ENCODE data around the gene UST. TPM values are rescaled to one million over a fixed set of nuclear protein-coding genes. Genes with fewer than 3 reads are reported as not detected.

Gene UST
- total and polyA plus RNA-seq, 4 donors, result 0.24 to 2.7 (median 0.87) TPM

- DNase-seq (ENCODE audit: low spot score), result no peak
- 82% methylated on average over 5 of the region's 5 CpGs for WGBS
- no peak overlapping the region for H3K27ac ChIP-seq (ENCODE audit: low read depth in 1 of 2, low read length in 2 of 2)
- H3K27me3 ChIP-seq (ENCODE audit: control insufficient read depth in 4 of 4, insufficient read depth in 4 of 4, low read length in 3 of 4), result no peaks in the 10 kb centered on the region
- no peak overlapping the region for H3K9ac ChIP-seq (ENCODE audit: low read depth in 1 of 2, low read length in 2 of 2)
- no peaks in the 10 kb centered on the region for H3K9me3 ChIP-seq (ENCODE audit: control insufficient read depth in 4 of 4, low read length in 3 of 4)
- no peak overlapping the region for H3K4me3 ChIP-seq (ENCODE audit: low read depth in 1 of 3, low read length in 3 of 3)
- H3K4me1 ChIP-seq (ENCODE audit: control insufficient read depth in 4 of 4, insufficient read depth in 4 of 4, low read length in 3 of 4), result no peaks in the 10 kb centered on the region
- H3K36me3 ChIP-seq (ENCODE audit: control insufficient read depth in 4 of 4, insufficient read depth in 3 of 4, low read depth in 1 of 4, low read length in 3 of 4), result no peaks in the 10 kb centered on the region
- no peak for TF ChIP-seq RAD21 (IDR thresholded peaks at IDR 0.05)
These were observed 119.9 kb downstream of the UST start for GRCh38 chr6:148866657-148867268.

- H3K9ac ChIP-seq (ENCODE audit: low read depth in 1 of 2, low read length in 2 of 2), result no peak overlapping the region
- H3K9me3 ChIP-seq (ENCODE audit: control insufficient read depth in 4 of 4, low read length in 3 of 4), result no peaks in the 10 kb centered on the region
- H3K27ac ChIP-seq (ENCODE audit: low read depth in 1 of 2, low read length in 2 of 2), result no peak overlapping the region
- H3K27me3 ChIP-seq (ENCODE audit: control insufficient read depth in 4 of 4, insufficient read depth in 4 of 4, low read length in 3 of 4), result peaks cover 0 to 2% (median 0%) of the 10 kb centered on the region in 4 donors
- no peak overlapping the region for H3K4me3 ChIP-seq (ENCODE audit: low read depth in 1 of 3, low read length in 3 of 3)
- TF ChIP-seq YY1 (IDR thresholded peaks at IDR 0.05) (no peak), HNF4G (IDR thresholded peaks at IDR 0.05) (no peak), RXRA (IDR thresholded peaks at IDR 0.05) (no peak), JUND (IDR thresholded peaks at IDR 0.05) (no peak), CTCF (IDR thresholded peaks at IDR 0.05; ENCODE audit: low read depth, low read length, missing input control) (no peak), NR2F2 (IDR thresholded peaks at IDR 0.05) (no peak), EGR1 (IDR thresholded peaks at IDR 0.05; ENCODE audit: low read depth in 2 of 2) (no peak), RAD21 (IDR thresholded peaks at IDR 0.05) (no peak), GABPA (IDR thresholded peaks at IDR 0.05 in 1 of 2, conservative IDR thresholded peaks at IDR 0.05 in 1 of 2) (no peak), TAF1 (conservative IDR thresholded peaks at IDR 0.05) (no peak), SP1 (IDR thresholded peaks at IDR 0.05) (no peak), FOXA2 (IDR thresholded peaks at IDR 0.05) (no peak), REST (IDR thresholded peaks at IDR 0.05) (no peak), HNF4A (conservative IDR thresholded peaks at IDR 0.05) (no peak), FOXA1 (IDR thresholded peaks at IDR 0.05) (no peak)
- TF ChIP-seq, protein P1, sequence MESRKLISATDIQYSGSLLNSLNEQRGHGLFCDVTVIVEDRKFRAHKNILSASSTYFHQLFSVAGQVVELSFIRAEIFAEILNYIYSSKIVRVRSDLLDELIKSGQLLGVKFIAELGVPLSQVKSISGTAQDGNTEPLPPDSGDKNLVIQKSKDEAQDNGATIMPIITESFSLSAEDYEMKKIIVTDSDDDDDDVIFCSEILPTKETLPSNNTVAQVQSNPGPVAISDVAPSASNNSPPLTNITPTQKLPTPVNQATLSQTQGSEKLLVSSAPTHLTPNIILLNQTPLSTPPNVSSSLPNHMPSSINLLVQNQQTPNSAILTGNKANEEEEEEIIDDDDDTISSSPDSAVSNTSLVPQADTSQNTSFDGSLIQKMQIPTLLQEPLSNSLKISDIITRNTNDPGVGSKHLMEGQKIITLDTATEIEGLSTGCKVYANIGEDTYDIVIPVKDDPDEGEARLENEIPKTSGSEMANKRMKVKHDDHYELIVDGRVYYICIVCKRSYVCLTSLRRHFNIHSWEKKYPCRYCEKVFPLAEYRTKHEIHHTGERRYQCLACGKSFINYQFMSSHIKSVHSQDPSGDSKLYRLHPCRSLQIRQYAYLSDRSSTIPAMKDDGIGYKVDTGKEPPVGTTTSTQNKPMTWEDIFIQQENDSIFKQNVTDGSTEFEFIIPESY (IDR thresholded peaks at IDR 0.05), result no peak
- TF ChIP-seq, protein P2, sequence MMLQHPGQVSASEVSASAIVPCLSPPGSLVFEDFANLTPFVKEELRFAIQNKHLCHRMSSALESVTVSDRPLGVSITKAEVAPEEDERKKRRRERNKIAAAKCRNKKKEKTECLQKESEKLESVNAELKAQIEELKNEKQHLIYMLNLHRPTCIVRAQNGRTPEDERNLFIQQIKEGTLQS (IDR thresholded peaks at IDR 0.05), result no peak
- TF ChIP-seq, protein P3, sequence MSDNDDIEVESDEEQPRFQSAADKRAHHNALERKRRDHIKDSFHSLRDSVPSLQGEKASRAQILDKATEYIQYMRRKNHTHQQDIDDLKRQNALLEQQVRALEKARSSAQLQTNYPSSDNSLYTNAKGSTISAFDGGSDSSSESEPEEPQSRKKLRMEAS (IDR thresholded peaks at IDR 0.05), result no peak
- H3K36me3 ChIP-seq (ENCODE audit: control insufficient read depth in 4 of 4, insufficient read depth in 3 of 4, low read depth in 1 of 4, low read length in 3 of 4), result no peaks in the 10 kb centered on the region
- no peak for DNase-seq (ENCODE audit: low spot score)
- no peaks in the 10 kb centered on the region for H3K4me1 ChIP-seq (ENCODE audit: control insufficient read depth in 4 of 4, insufficient read depth in 4 of 4, low read length in 3 of 4)
These were observed 121.0 kb downstream of the UST start for GRCh38 chr6:148867862-148868261.
